Loucy (cell line): Measurements from ENCODE around the gene ZNF407.

Experiments
- CTCF ChIP-seq: fragments of 200-600 bp; sonication (generic); conservative IDR thresholded peaks from 2 replicates; pipeline ENCODE4 v1.5.1; 2014; ENCODE audit warnings: mild to moderate bottlenecking, antibody characterized with exemption, low read length
- EZH2phosphoT487 ChIP-seq: fragments of 200-600 bp; IDR thresholded peaks from 2 replicates; pipeline ENCODE4 v1.6.1; 2018; ENCODE audit warnings: antibody characterized with exemption, mild to moderate bottlenecking, moderate library complexity, borderline replicate concordance

GRCh38 chr18:74995419-74995736, 397.7 kb downstream of the ZNF407 start:
- TF ChIP-seq CTCF (no peak), EZH2phosphoT487 (no peak)
